Activated CD4-positive, alpha-beta T cell treated with anti-CD3 and anti-CD28 coated beads for 48 hours (primary cell): ENCODE results near the gene TUBGCP2.

Source experiments
- DNase-seq: peaks from one replicate; pipeline ENCODE4 v3.0.0-alpha.2; 2020

TUBGCP2 gene

GRCh38 chr10:133260895-133261725, 47.6 kb downstream of the TUBGCP2 start:
- peak; percentile 85 for DNase-seq

DNA sequence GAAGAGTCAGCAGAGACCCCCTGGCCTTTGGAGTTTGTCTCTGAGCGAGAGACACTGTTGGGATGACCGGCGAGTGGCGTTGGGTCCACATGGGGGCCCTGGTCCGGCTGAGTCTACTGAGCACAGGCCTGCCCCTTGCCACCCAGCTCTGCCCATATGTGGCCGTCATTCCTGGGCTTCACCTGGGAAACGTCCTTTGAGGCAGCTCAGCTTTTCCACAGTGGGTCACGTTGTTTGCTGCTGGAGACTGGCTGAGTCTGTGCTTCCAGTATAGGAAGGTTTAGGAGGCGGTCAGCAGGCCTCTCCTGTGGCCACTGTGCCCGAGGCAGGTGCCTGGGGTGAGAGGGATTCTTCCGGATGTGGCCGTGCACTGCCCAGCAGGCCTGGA, 49.1 kb downstream of the TUBGCP2 start:
- no peak for DNase-seq

- peak; percentile 97 for DNase-seq
Measured at GRCh38 chr10:133258818-133259601, 49.7 kb downstream of the TUBGCP2 start.

DNA sequence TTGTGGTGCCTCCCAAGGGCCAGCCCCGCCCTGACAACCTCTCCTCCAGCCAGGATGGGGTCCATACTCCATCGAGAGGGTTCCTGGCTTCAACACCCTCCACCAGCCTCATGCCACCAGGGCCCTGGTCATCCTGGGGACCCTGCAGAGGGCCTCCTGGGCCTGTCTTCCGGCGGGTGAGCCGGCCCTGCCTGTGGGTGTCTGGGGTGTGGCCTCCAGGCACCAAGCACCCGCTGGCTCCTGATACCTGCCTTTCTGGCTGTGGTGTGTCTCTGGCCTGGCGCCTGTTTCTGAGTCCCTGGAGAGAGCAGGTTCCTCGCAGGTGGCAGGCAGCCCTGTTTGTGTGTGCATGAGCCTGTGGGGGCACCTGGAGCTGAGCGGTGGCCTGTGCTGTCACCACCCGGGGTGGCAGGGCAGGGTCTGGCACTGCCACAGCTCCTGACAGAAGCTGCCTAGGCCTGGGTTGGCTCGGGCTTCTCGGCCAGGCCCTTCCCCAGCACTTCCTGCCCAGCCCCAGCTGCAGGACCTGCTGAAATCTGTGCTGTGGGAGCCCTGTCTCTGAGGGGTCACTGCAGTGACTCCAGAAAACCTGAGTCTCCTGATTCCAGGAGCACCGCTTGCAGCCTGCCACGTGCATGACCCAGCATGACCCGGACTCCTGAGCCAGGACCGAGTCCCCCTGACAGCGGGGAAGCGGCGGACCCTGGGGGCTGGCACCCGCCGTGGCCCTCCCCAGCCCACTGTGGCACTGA, 50.4 kb downstream of the TUBGCP2 start:
- DNase-seq, result peak; percentile 74

DNA sequence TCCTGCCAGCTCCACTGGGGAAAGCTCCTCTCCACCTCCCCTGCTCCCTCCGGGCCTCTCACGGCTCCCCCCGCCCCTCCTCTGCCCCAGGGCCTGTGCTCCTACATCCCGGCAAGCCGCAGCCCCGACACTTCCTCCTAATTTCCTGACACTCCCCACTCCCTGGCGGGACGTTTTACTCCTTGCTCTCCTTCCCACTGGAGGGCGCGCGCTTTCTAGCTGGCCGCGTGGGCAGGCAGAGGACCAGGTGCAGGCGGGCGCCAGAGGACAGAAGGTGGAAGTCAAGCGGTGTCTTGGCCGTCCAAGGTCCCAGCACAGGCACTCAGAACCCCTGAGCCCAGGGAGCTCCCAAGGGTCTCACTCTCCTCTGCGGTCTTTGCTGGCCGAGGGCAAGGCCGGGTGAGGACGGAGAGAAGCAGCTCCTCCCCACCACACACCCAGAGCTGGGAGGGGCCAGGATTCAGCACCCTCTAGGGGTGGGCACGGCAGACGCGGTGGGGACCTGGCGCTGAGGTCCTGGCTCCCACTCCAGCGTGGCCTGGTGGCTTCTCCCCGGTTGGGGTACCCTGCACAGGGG, 51.1 kb downstream of the TUBGCP2 start:
- DNase-seq, result peak; percentile 42

- no peak for DNase-seq
Measured at GRCh38 chr10:133255323-133255722, 53.3 kb downstream of the TUBGCP2 start.

GRCh38 chr10:133254421-133255120, 54.1 kb downstream of the TUBGCP2 start:
- no peak for DNase-seq

- DNase-seq, result no peak
Measured at GRCh38 chr10:133253361-133253955, 55.2 kb downstream of the TUBGCP2 start.

DNA sequence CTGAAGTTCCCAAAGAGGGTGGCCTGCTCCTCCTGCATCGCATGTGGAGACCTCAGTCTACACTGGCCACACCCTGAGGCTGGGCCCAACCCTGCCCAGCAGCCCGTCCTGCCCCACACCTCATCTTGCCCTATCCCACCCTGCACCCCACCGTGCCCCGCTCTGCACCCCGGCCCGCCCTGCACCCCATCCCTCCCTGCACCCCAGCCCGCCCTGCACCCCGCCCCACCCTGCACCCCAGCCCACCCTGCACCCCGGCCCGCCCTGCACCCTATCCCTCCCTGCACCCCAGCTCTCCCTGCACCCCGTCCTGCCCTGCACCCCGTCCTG, 56.5 kb downstream of the TUBGCP2 start:
- no peak for DNase-seq

GRCh38 chr10:133251388-133252222, 57.1 kb downstream of the TUBGCP2 start:
- no peak for DNase-seq

DNA sequence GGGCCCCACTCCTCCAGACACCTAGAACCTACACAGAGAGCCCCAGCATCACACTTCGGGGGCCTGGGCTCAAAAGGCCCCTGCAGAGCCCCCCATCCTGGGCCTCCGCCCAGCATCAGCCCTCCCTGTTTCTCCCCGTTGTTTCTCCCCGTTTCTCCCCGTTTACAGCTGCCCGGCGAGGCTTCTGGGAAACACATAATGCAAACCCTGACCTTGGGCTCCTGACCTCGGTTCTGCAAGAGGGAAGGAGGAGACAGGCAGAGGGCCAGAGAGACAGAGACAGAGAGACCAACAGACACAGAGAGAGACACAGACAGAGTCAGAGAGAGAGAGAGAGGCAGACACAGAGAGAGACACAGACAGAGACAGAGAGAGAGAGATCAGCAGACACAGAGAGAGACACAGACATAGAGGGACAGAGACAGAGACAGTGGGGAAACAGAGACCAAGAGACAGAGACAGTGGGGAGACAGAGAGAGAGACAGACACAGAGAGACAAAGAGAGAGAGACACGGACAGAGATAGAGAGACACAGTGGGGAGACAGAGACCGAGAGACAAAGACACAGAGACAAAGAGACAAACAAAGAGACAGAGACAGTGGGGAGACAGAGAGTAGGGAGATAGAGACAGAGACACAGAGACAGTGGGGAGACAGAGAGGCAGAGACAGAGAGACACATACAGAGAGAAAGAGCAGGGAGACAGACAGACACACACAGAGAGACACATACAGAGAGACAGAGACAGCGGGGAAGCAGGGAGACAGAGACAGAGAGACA, 58.5 kb downstream of the TUBGCP2 start:
- no peak for DNase-seq

- DNase-seq, result no peak
Measured at GRCh38 chr10:133249094-133249780, 59.4 kb downstream of the TUBGCP2 start.

DNA sequence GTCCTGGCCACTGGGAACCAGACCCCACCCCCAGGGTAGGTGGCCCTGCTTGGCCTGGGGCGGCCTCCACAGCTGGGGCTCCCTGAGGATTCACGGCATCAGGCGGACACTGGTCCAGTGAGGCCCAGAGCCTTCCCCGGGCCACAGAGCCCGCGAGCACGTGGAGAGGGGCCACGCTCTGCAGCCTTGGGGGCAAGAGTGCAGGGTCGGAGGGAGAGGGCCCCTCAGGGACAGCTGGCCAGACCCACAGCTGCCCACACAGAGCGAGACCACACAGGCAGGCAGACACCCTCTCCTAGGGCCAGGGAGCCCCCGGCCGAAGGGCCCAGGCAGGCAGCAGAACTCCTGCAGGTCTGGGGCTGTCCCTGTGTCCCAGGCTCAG, 60.3 kb downstream of the TUBGCP2 start:
- no peak for DNase-seq

GRCh38 chr10:133247681-133248333, 60.9 kb downstream of the TUBGCP2 start:
- no peak for DNase-seq

GRCh38 chr10:133246236-133246626, 62.4 kb downstream of the TUBGCP2 start:
- DNase-seq, result no peak

- DNase-seq, result no peak
Measured at GRCh38 chr10:133245439-133246235, 63.0 kb downstream of the TUBGCP2 start.

GRCh38 chr10:133243593-133243992, 65.1 kb downstream of the TUBGCP2 start:
- DNase-seq, result no peak

GRCh38 chr10:133242611-133243356, 65.9 kb downstream of the TUBGCP2 start:
- DNase-seq, result no peak
